Testis (tissue), 3 donors: ENCODE measurements around the gene MED16. TPM values are rescaled to one million over a fixed set of nuclear protein-coding genes. Genes with fewer than 3 reads are reported as not detected.

Source experiments
- DNase-seq: peaks from one replicate; pipeline ENCODE4 v3.0.0-alpha.2; 2019
- H3K27ac ChIP-seq, 2 donors: fragments of 200-600 bp; sonication (generic); one replicate each; pipeline ENCODE4 v1.5.1; 2019
- H3K27me3 ChIP-seq: fragments of 200-600 bp; sonication (generic); one replicate; pipeline ENCODE4 v1.5.1; 2019
- H3K36me3 ChIP-seq: fragments of 200-600 bp; sonication (generic); one replicate; pipeline ENCODE4 v1.5.1; 2017; ENCODE audit warnings: low read depth; ENCODE audit errors: missing control alignments
- H3K4me1 ChIP-seq: fragments of 200-600 bp; sonication (generic); one replicate; pipeline ENCODE4 v1.5.1; 2019
- H3K4me3 ChIP-seq, 2 donors: fragments of 200-600 bp; sonication (generic); one replicate each; pipeline ENCODE4 v1.5.1; 2017 to 2019
- H3K9me3 ChIP-seq: fragments of 200-600 bp; sonication (generic); one replicate; pipeline ENCODE4 v1.5.1; 2017
- POLR2A ChIP-seq: fragments of 450-650 bp; IDR thresholded peaks from one replicate; pipeline ENCODE4 v1.6.1; 2017; ENCODE audit warnings: antibody characterized with exemption, mild to moderate bottlenecking, moderate library complexity
- WGBS, 2 donors: methylation state at CpG; one replicate each; pipeline ENCODE4 v1.1.5; 2018; 5-methylcytosine and 5-hydroxymethylcytosine counted together
- intact Hi-C: fragments of 100-400 bp; cut with DNase I; formaldehyde crosslinking; loops from one replicate; pipeline ENCODE4 v1.15.1; 2023; ENCODE audit warnings: low total_unique reads
- polyA plus RNA-seq: library from polyadenylated mRNA; stranded (reverse); fragments of 350-450 nt; fragmentation: Illumina TruSeq; extraction: RNeasy Lipid Tissue Mini Kit (QIAGEN cat#74804); gene quantifications from one replicate; pipeline ENCODE4 v1.2.3, GENCODE V29; 2014; ENCODE audit warnings: low read depth, low replicate concordance; ENCODE audit not compliant: insufficient read depth
- total RNA-seq, 2 donors: library from RNA; depleted of rRNA; stranded (reverse); fragments of >200 nt; gene quantifications; one replicate each; pipeline ENCODE4 v1.2.3, GENCODE V29; 2016
- TF ChIP-seq, protein P1 (sequence below), 3 experiments: fragments of 450-650 bp in 2 of 3; fragments of 200-600 bp in 1 of 3; sonication (generic) in 1 of 3; IDR thresholded peaks; one replicate each; pipeline ENCODE4 v1.5.1; 2016 to 2019; ENCODE audit warnings: antibody characterized with exemption in 3 of 3, mild to moderate bottlenecking in 2 of 3, moderate library complexity in 1 of 3

MED16 gene
- total and polyA plus RNA-seq, 3 donors from 2014 or later, result 50.7 to 124 (median 94.7) TPM

DNA sequence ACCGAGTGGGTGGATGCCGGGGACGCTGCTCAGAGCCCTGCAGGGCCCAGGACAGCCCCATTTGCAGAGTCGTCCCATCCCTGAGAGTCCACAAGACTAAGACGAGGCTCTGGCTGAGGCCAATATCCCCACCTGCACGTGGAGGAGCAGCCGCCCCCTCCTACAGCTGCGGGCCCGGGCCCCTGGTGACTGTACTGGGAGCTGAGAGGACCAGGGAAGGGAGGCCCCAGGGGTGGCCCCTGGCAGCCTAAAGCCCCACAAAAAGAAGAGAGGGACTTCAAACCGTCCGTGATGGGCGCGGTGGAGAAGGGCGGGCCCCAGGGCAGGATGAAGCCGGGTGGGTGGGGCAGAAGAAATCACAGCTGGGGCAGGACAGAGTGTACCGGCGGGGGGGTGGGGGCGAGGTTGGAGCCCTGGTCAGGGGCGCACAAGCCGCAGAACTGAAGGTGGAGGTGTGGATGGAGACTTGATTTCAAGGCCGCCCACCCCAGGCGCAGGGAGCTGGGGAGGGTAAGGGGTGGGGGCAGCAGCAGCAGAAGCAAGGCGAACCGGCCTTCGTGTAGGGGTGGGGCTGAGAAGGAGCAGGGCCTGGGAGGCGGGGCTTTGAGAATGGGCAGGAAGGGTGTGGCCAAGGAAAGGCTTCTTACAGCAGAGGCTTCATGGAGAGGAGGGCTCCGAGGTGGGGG is 20.6 kb downstream of the MED16 start:
- intact Hi-C loops, result no loop called here
- Histone ChIP-seq H3K27ac (peak overlapping the region in 1 of 2 donors; percentile 76), H3K36me3 (no peaks in the 10 kb centered on the region), H3K4me3 (peak overlapping the region in 1 of 2 donors; percentile 13), H3K9me3 (no peaks in the 10 kb centered on the region), H3K4me1 (peaks cover 17% of the 10 kb centered on the region), H3K27me3 (no peaks in the 10 kb centered on the region)
- peak; percentile 81 for DNase-seq
- TF ChIP-seq, protein P1, sequence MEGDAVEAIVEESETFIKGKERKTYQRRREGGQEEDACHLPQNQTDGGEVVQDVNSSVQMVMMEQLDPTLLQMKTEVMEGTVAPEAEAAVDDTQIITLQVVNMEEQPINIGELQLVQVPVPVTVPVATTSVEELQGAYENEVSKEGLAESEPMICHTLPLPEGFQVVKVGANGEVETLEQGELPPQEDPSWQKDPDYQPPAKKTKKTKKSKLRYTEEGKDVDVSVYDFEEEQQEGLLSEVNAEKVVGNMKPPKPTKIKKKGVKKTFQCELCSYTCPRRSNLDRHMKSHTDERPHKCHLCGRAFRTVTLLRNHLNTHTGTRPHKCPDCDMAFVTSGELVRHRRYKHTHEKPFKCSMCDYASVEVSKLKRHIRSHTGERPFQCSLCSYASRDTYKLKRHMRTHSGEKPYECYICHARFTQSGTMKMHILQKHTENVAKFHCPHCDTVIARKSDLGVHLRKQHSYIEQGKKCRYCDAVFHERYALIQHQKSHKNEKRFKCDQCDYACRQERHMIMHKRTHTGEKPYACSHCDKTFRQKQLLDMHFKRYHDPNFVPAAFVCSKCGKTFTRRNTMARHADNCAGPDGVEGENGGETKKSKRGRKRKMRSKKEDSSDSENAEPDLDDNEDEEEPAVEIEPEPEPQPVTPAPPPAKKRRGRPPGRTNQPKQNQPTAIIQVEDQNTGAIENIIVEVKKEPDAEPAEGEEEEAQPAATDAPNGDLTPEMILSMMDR (IDR thresholded peaks at IDR 0.05), result no peak
- no peak for TF ChIP-seq POLR2A
- 45 to 55% methylated on average over 21 to 27 of the region's 27 CpGs for WGBS, 2 donors

DNA sequence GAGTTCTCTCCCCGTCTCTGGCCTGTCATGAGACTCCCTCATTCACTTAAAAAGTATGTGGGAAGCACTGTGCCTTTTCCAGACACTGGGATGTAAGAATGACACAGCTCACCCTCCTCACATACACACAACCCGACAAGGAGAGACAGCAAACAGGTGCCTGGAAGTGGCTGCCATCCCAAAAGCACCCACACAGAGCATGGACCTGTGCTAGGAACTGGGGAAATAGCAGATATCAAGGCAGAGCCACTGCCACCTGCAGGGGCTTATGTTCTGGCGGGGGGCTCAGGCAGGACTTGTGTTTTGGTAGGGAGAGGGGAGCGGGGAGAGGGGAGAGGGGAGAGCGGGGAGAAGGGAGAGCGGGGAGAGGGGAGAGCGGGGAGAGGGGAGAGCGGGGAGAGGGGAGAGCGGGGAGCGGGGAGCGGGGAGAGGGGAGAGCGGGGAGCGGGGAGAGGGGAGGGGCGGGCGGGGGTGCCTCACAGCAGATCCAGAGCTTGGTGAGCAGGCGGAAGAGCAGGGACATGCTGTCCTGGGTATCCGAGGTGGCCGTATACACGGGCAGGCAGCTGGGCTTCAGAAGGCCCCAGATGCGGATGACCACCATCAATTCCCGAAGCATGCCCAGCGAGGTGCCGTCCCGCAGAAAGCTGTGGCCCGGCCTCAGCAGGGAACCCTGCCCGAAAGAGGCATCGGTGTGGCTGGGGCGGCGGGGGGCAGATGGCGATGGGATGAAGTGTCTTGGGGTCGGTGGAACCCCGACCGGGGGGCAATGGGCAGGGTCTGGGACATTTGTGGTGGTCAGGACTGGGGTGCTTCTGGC is 21.3 kb downstream of the MED16 start:
- Histone ChIP-seq H3K4me3 (peak overlapping the region in 1 of 2 donors; percentile 13), H3K36me3 (no peaks in the 10 kb centered on the region), H3K27me3 (no peaks in the 10 kb centered on the region), H3K4me1 (peaks cover 17% of the 10 kb centered on the region), H3K27ac (peak overlapping the region in 1 of 2 donors; percentile 76), H3K9me3 (no peaks in the 10 kb centered on the region)
- no peak for TF ChIP-seq POLR2A
- TF ChIP-seq, protein P1 (IDR thresholded peaks at IDR 0.05), result no peak
- 78 to 82% methylated on average over 14 to 23 of the region's 33 CpGs for WGBS, 2 donors
- intact Hi-C loops, result no loop called here
- no peak for DNase-seq

DNA sequence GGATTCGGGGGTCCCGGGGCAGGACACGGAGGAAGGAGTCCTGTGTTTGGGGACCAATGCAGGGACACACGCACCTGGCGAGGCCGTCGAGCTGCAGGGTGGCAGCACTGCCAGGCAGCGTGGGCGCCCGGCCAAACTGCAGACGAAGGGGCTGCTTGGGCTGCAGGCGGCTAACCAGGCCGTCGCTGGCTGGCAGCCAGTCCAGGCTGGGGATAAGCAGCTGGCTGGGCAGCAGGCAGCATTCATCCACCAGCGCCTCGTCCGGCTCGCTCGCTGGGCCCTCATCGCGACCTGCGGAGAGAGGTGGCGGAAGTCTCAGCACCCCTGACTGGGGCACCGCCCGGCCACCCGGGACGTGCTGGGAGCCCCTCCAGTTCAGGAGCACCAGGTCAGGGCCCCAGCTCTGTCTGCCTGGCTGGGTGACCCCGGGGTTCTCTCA is 22.0 kb downstream of the MED16 start:
- Histone ChIP-seq H3K27me3 (no peaks in the 10 kb centered on the region), H3K4me3 (no peak overlapping the region), H3K36me3 (no peaks in the 10 kb centered on the region), H3K27ac (peak overlapping the region in 1 of 2 donors; percentile 14), H3K4me1 (peaks cover 17% of the 10 kb centered on the region), H3K9me3 (no peaks in the 10 kb centered on the region)
- intact Hi-C loops, result no loop called here
- TF ChIP-seq, protein P1 (IDR thresholded peaks at IDR 0.05), result no peak
- TF ChIP-seq POLR2A, result no peak
- no peak for DNase-seq
- WGBS, 2 donors, result 67 to 72% methylated on average over 14 to 28 of the region's 28 CpGs

DNA sequence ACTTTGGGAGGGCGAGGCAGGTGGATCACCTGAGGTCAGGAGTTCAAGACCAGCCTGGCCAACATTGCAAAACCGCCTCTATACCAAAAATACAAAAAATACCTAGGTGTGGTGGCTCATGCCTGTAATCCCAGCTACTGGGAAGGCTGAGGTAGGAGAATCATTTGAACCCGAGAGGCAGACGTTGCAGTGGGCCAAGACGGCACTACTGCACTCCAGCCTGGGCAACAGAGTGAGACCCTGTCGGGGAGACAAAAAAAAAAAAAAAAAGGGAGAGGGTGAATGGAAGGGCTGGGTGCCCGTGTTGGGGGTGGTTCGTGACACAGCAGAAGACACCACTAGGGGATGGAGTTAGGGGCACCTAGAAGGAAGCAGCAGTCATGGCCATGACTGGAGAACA is 22.7 kb downstream of the MED16 start:
- H3K9me3 ChIP-seq, result no peaks in the 10 kb centered on the region
- TF ChIP-seq, protein P1 (IDR thresholded peaks at IDR 0.05), result no peak
- no peak for TF ChIP-seq POLR2A
- H3K4me3 ChIP-seq, result no peak overlapping the region
- WGBS, 2 donors, result 83 to 89% methylated on average over 7 to 8 of the region's 8 CpGs
- H3K4me1 ChIP-seq, result peaks cover 17% of the 10 kb centered on the region
- no peaks in the 10 kb centered on the region for H3K27me3 ChIP-seq
- no peak for DNase-seq
- H3K27ac ChIP-seq, result peak overlapping the region; percentile 68 to 86
- intact Hi-C loops, result no loop called here
- H3K36me3 ChIP-seq, result no peaks in the 10 kb centered on the region
